H9 (cell line): ENCODE measurements around the gene TSPAN18. TPM values are rescaled to one million over a fixed set of nuclear protein-coding genes. Genes with fewer than 3 reads are reported as not detected.

Experiments used
- DNase-seq: peaks from one replicate; pipeline ENCODE4 v3.0.0-alpha.2; 2017
- H2AFZ ChIP-seq: one replicate; pipeline ENCODE4 v1.6.1; 2013; ENCODE audit warnings: mild to moderate bottlenecking, low read length, control low read depth, moderate library complexity
- H2AK5ac ChIP-seq: 2 replicates; pipeline ENCODE4 v1.6.1; 2013; ENCODE audit warnings: low read length, control low read depth, mixed read lengths; ENCODE audit not compliant: insufficient read length
- H2BK120ac ChIP-seq: one replicate; pipeline ENCODE4 v1.6.1; 2013; ENCODE audit warnings: low read depth, mild to moderate bottlenecking, low read length, control low read depth, inconsistent platforms; ENCODE audit not compliant: poor library complexity, severe bottlenecking
- H2BK12ac ChIP-seq: 2 replicates; pipeline ENCODE4 v1.6.1; 2013; ENCODE audit warnings: low read length, control low read depth, mixed read lengths, low read depth; ENCODE audit not compliant: insufficient read length
- H2BK15ac ChIP-seq: 2 replicates; pipeline ENCODE4 v1.6.1; 2013; ENCODE audit warnings: low read depth, low read length, control low read depth
- H2BK20ac ChIP-seq: one replicate; pipeline ENCODE4 v1.6.1; 2013; ENCODE audit warnings: low read depth, mild to moderate bottlenecking, low read length, control low read depth, inconsistent platforms; ENCODE audit not compliant: poor library complexity, severe bottlenecking
- H2BK5ac ChIP-seq: 2 replicates; pipeline ENCODE4 v1.6.1; 2013; ENCODE audit warnings: low read length, control low read depth, mixed read lengths; ENCODE audit not compliant: insufficient read length
- H3K14ac ChIP-seq: 2 replicates; pipeline ENCODE4 v1.6.1; 2013; ENCODE audit warnings: low read length, control low read depth; ENCODE audit not compliant: insufficient read depth
- H3K18ac ChIP-seq: 2 replicates; pipeline ENCODE4 v1.6.1; 2013; ENCODE audit warnings: low read depth, mild to moderate bottlenecking, mixed read lengths, low read length, control low read depth; ENCODE audit not compliant: insufficient read length
- H3K23ac ChIP-seq: 2 replicates; pipeline ENCODE4 v1.6.1; 2013; ENCODE audit warnings: low read length, control low read depth, mixed read lengths, low read depth; ENCODE audit not compliant: insufficient read length
- H3K23me2 ChIP-seq: 2 replicates; pipeline ENCODE4 v1.6.1; 2013; ENCODE audit warnings: low read depth, mild to moderate bottlenecking, mixed read lengths, low read length, control low read depth; ENCODE audit not compliant: insufficient read length, poor library complexity, severe bottlenecking
- H3K27ac ChIP-seq: 2 replicates; pipeline ENCODE4 v1.5.1; 2013; ENCODE audit warnings: low read length, control low read depth, mixed read lengths, low read depth; ENCODE audit not compliant: insufficient read length
- H3K27me3 ChIP-seq: 2 replicates; pipeline ENCODE4 v1.6.1; 2013; ENCODE audit warnings: low read length, control low read depth, inconsistent platforms; ENCODE audit not compliant: insufficient read depth
- H3K4ac ChIP-seq: 2 replicates; pipeline ENCODE4 v1.6.1; 2013; ENCODE audit warnings: low read depth, mild to moderate bottlenecking, control low read depth, inconsistent platforms, low read length, moderate library complexity
- H3K4me1 ChIP-seq: 2 replicates; pipeline ENCODE4 v1.6.1; 2013; ENCODE audit warnings: low read length, control low read depth, inconsistent platforms; ENCODE audit not compliant: insufficient read depth
- H3K4me2 ChIP-seq: 2 replicates; pipeline ENCODE4 v1.6.1; 2013; ENCODE audit warnings: low read length, control low read depth, mixed read lengths; ENCODE audit not compliant: insufficient read length, insufficient read depth
- H3K56ac ChIP-seq: 2 replicates; pipeline ENCODE4 v1.6.1; 2013; ENCODE audit warnings: low read depth, mild to moderate bottlenecking, mixed read lengths, low read length, control low read depth; ENCODE audit not compliant: insufficient read length
- H3K79me1 ChIP-seq: 2 replicates; pipeline ENCODE4 v1.6.1; 2013; ENCODE audit warnings: low read depth, mild to moderate bottlenecking, moderate library complexity, low read length, control low read depth, inconsistent platforms; ENCODE audit not compliant: insufficient read depth, poor library complexity, severe bottlenecking
- H3K79me2 ChIP-seq: 2 replicates; pipeline ENCODE4 v1.6.1; 2013; ENCODE audit warnings: low read length, control low read depth, inconsistent platforms; ENCODE audit not compliant: insufficient read depth
- H3K9ac ChIP-seq: 2 replicates; pipeline ENCODE4 v1.6.1; 2013; ENCODE audit warnings: low read length, control low read depth, mixed read lengths; ENCODE audit not compliant: insufficient read length; ENCODE audit errors: extremely low read depth
- H3K9me3 ChIP-seq: one replicate; pipeline ENCODE4 v1.6.1; 2013; ENCODE audit warnings: low read depth, low read length, inconsistent platforms; ENCODE audit not compliant: control insufficient read depth
- H3T11ph ChIP-seq: one replicate; pipeline ENCODE4 v1.6.1; 2013; ENCODE audit warnings: mild to moderate bottlenecking, low read length, control low read depth, inconsistent platforms
- H4K20me1 ChIP-seq: one replicate; pipeline ENCODE4 v1.6.1; 2013; ENCODE audit not compliant: control insufficient read depth, insufficient read length, insufficient read depth
- H4K5ac ChIP-seq: 2 replicates; pipeline ENCODE4 v1.6.1; 2013; ENCODE audit warnings: low read depth, mild to moderate bottlenecking, mixed read lengths, low read length, control low read depth; ENCODE audit not compliant: insufficient read length
- H4K8ac ChIP-seq: replicated peaks from 2 replicates; pipeline ENCODE4 v1.6.1; 2013; ENCODE audit warnings: low read length, control low read depth, mixed read lengths, low read depth; ENCODE audit not compliant: insufficient read length
- H4K91ac ChIP-seq: 2 replicates; pipeline ENCODE4 v1.6.1; 2013; ENCODE audit warnings: low read depth, mild to moderate bottlenecking, moderate library complexity, mixed read lengths, low read length, control low read depth; ENCODE audit not compliant: insufficient read length
- H3K27ac Mint-ChIP-seq, 3 experiments: 2 replicates in 2 of 3; 3 replicates in 1 of 3; pipeline ENCODE4 v1.8.0; 2020 to 2021; ENCODE audit warnings: mixed read lengths in 3 of 3, mild to moderate bottlenecking in 1 of 3, moderate library complexity in 1 of 3
- H3K27me3 Mint-ChIP-seq: 2 replicates; pipeline ENCODE4 v1.8.0; 2021; ENCODE audit warnings: low read depth, mild to moderate bottlenecking, moderate library complexity, mixed read lengths
- H3K36me3 Mint-ChIP-seq, 3 experiments: 2 replicates in 2 of 3; 3 replicates in 1 of 3; pipeline ENCODE4 v1.8.0; 2020 to 2021; ENCODE audit warnings: low read depth in 3 of 3, mixed read lengths in 3 of 3; ENCODE audit not compliant: insufficient read depth in 1 of 3
- H3K4me1 Mint-ChIP-seq, 2 experiments: 2 replicates each; pipeline ENCODE4 v1.8.0; 2020; ENCODE audit warnings: mixed read lengths in 2 of 2
- H3K4me3 Mint-ChIP-seq, 2 experiments: 2 replicates in 1 of 2; 3 replicates in 1 of 2; pipeline ENCODE4 v1.8.0; 2020 to 2021; ENCODE audit warnings: mild to moderate bottlenecking in 2 of 2, mixed read lengths in 2 of 2, moderate library complexity in 1 of 2
- H3K9me3 Mint-ChIP-seq, 2 experiments: 2 replicates in 1 of 2; 3 replicates in 1 of 2; pipeline ENCODE4 v1.8.0; 2020; ENCODE audit warnings: mild to moderate bottlenecking in 2 of 2, mixed read lengths in 2 of 2, moderate library complexity in 1 of 2
- WGBS: extraction: QIAGEN DNeasy Blood & Tissue Kit; methylation state at CpG from one replicate; pipeline ENCODE4 v1.1.7; 2013; ENCODE audit warnings: missing lambda C conversion rate, low lambda C conversion rate, mixed read lengths; ENCODE audit not compliant: insufficient read length; ENCODE audit errors: extremely low coverage; 5-methylcytosine and 5-hydroxymethylcytosine counted together
- total RNA-seq: library from RNA; stranded (reverse); gene quantifications from 2 replicates; pipeline ENCODE4 v1.2.1, GENCODE V29; 2021
- TF ChIP-seq, protein P1 (sequence below): fragments of 200-600 bp; sonication (generic); conservative IDR thresholded peaks from 3 replicates; pipeline ENCODE4 v1.8.0; 2021; ENCODE audit warnings: antibody characterized with exemption, mild to moderate bottlenecking

TSPAN18 gene
- total RNA-seq, 1 experiment from 2014 or later, result 25.3 TPM

DNA sequence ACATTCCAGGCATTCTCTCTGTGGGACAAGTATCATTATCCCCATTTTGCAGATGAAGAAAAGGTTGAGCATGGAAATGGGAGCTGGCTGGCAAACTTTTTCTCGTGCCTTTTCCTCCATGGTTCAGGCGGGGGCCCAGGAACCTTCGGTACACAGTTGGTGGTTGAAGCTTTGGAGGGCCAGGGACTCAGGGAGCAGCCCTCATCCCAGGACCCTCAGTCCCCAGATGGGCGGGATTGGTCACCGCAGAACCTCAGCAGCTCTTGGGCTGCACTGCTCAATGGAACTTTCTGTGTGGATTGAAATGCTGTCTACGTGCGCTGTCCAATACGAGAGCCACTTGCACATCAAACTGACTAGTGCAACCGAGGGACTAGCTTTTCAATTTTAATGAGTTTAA lies 61.2 kb downstream of the TSPAN18 start:
- Histone ChIP-seq H2BK5ac (no peak overlapping the region), H3K23me2 (no peaks in the 10 kb centered on the region), H3K4ac (no peak overlapping the region), H3K4me1 (peaks cover 12% of the 10 kb centered on the region; the same call in 1 of the 2 replicates), H2BK15ac (no peak overlapping the region), H3K27ac (no peak overlapping the region), H4K91ac (no peak overlapping the region), H3K56ac (no peak overlapping the region), H3K14ac (no peak overlapping the region), H4K5ac (no peak overlapping the region), H4K8ac (no peak overlapping the region), H2BK20ac (no peak overlapping the region), H3K18ac (no peak overlapping the region), H3K79me1 (no peaks in the 10 kb centered on the region), H2BK12ac (no peak overlapping the region), H3T11ph (no peak overlapping the region), H3K23ac (no peak overlapping the region), H4K20me1 (no peaks in the 10 kb centered on the region), H2AK5ac (no peak overlapping the region), H3K79me2 (no peaks in the 10 kb centered on the region), H2AFZ (no peak overlapping the region), H3K4me2 (no peak overlapping the region), H3K9me3 (no peaks in the 10 kb centered on the region), H3K27me3 (no peaks in the 10 kb centered on the region), H2BK120ac (no peak overlapping the region), H3K9ac (no peak overlapping the region)
- WGBS, result no CpG with 5 or more reads among the region's 9 CpGs
- peaks cover 57 to 67% of the 10 kb centered on the region in 2 experiments for H3K4me1 Mint-ChIP-seq
- H3K27ac Mint-ChIP-seq, result no peak overlapping the region
- TF ChIP-seq, protein P1, sequence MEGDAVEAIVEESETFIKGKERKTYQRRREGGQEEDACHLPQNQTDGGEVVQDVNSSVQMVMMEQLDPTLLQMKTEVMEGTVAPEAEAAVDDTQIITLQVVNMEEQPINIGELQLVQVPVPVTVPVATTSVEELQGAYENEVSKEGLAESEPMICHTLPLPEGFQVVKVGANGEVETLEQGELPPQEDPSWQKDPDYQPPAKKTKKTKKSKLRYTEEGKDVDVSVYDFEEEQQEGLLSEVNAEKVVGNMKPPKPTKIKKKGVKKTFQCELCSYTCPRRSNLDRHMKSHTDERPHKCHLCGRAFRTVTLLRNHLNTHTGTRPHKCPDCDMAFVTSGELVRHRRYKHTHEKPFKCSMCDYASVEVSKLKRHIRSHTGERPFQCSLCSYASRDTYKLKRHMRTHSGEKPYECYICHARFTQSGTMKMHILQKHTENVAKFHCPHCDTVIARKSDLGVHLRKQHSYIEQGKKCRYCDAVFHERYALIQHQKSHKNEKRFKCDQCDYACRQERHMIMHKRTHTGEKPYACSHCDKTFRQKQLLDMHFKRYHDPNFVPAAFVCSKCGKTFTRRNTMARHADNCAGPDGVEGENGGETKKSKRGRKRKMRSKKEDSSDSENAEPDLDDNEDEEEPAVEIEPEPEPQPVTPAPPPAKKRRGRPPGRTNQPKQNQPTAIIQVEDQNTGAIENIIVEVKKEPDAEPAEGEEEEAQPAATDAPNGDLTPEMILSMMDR, result no peak
- no peak overlapping the region for H3K4me3 Mint-ChIP-seq
- peaks cover 0 to 5% of the 10 kb centered on the region in 2 experiments; a peak in 1 of 5 replicates for H3K9me3 Mint-ChIP-seq
- peaks cover 7% of the 10 kb centered on the region for H3K27me3 Mint-ChIP-seq
- DNase-seq, result no peak
- no peaks in the 10 kb centered on the region for H3K36me3 Mint-ChIP-seq
